ENCODE data around the gene AP3S1. TPM values are rescaled to one million over a fixed set of nuclear protein-coding genes. Genes with fewer than 3 reads are reported as not detected.
"Not testable (repeated sequence)": the region's sequence is repeated elsewhere in the genome, so short reads cannot be mapped to it uniquely, and the experiment has no call there.

Gene AP3S1
- total and polyA plus RNA-seq, 5 donors, result 70.9 to 82.2 (median 73.5) TPM

GRCh38 chr5:115872447-115872846 lies 30.7 kb downstream of the AP3S1 start:
- Histone ChIP-seq H3K4me1 (ENCODE audit: control insufficient read depth, insufficient read depth, low read length) (peaks cover 2% of the 10 kb centered on the region), H3K27ac (ENCODE audit: low read length) (no peak overlapping the region), H3K9me3 (ENCODE audit: control insufficient read depth, low read length) (no peaks in the 10 kb centered on the region), H3K4me3 (ENCODE audit: low read length) (no peak overlapping the region), H3K27me3 (ENCODE audit: control insufficient read depth, insufficient read depth) (no peaks in the 10 kb centered on the region)
- ATAC-seq (no peak), DNase-seq (no peak)
- intact Hi-C loops (cut with DNase I), result no loop called here
- 98% methylated on average over 2 of the region's 2 CpGs for WGBS

- ATAC-seq (no peak), DNase-seq (no peak)
- H3K27me3 ChIP-seq (ENCODE audit: control insufficient read depth, insufficient read depth), result no peaks in the 10 kb centered on the region
- H3K9me3 ChIP-seq (ENCODE audit: control insufficient read depth, low read length), result no peaks in the 10 kb centered on the region
- intact Hi-C loops (cut with DNase I), result no loop called here
- WGBS, result 90% methylated on average over 1 of the region's 1 CpG
- H3K4me1 ChIP-seq (ENCODE audit: control insufficient read depth, insufficient read depth, low read length), result peaks cover 2% of the 10 kb centered on the region
- H3K27ac ChIP-seq (ENCODE audit: low read length), result no peak overlapping the region
- no peak overlapping the region for H3K4me3 ChIP-seq (ENCODE audit: low read length)
Measured at GRCh38 chr5:115873392-115873791, 31.7 kb downstream of the AP3S1 start.

- intact Hi-C loops (cut with DNase I), result no loop called here
- H3K27ac ChIP-seq (ENCODE audit: low read length), result no peak overlapping the region
- no peak for ATAC-seq
- 66% methylated on average over 2 of the region's 2 CpGs for WGBS
- H3K4me3 ChIP-seq (ENCODE audit: low read length), result no peak overlapping the region
- no peaks in the 10 kb centered on the region for H3K9me3 ChIP-seq (ENCODE audit: control insufficient read depth, low read length)
- peaks cover 2% of the 10 kb centered on the region for H3K4me1 ChIP-seq (ENCODE audit: control insufficient read depth, insufficient read depth, low read length)
- no peak for DNase-seq
- H3K27me3 ChIP-seq (ENCODE audit: control insufficient read depth, insufficient read depth), result no peaks in the 10 kb centered on the region
Measured at GRCh38 chr5:115875447-115875846, 33.7 kb downstream of the AP3S1 start.

- DNase-seq; H3K4me3 ChIP-seq (ENCODE audit: low read length); intact Hi-C loops (cut with DNase I); ATAC-seq; H3K9me3 ChIP-seq (ENCODE audit: control insufficient read depth, low read length); H3K27ac ChIP-seq (ENCODE audit: low read length); H3K4me1 ChIP-seq (ENCODE audit: control insufficient read depth, insufficient read depth, low read length); H3K27me3 ChIP-seq (ENCODE audit: control insufficient read depth, insufficient read depth): not testable (repeated sequence)
- 98% methylated on average over 5 of the region's 5 CpGs for WGBS
Measured at GRCh38 chr5:115877342-115877741, 35.6 kb downstream of the AP3S1 start.

GRCh38 chr5:115882434-115882833 lies 40.7 kb downstream of the AP3S1 start:
- H3K27me3 ChIP-seq (ENCODE audit: control insufficient read depth, insufficient read depth); H3K9me3 ChIP-seq (ENCODE audit: control insufficient read depth, low read length); H3K27ac ChIP-seq (ENCODE audit: low read length); H3K4me1 ChIP-seq (ENCODE audit: control insufficient read depth, insufficient read depth, low read length); intact Hi-C loops (cut with DNase I); H3K4me3 ChIP-seq (ENCODE audit: low read length); ATAC-seq; DNase-seq: not testable (repeated sequence)
- WGBS, result 92% methylated on average over 8 of the region's 8 CpGs

GRCh38 chr5:115884704-115885103 lies 43.0 kb downstream of the AP3S1 start:
- H3K4me1 ChIP-seq (ENCODE audit: control insufficient read depth, insufficient read depth, low read length), result no peaks in the 10 kb centered on the region
- intact Hi-C loops (cut with DNase I), result no loop called here
- H3K27me3 ChIP-seq (ENCODE audit: control insufficient read depth, insufficient read depth), result no peaks in the 10 kb centered on the region
- whole genome bisulfite sequencing, result 94% methylated on average over 1 of the region's 1 CpG
- H3K27ac ChIP-seq (ENCODE audit: low read length), result no peak overlapping the region
- ATAC-seq (no peak), DNase-seq (no peak)
- no peaks in the 10 kb centered on the region for H3K9me3 ChIP-seq (ENCODE audit: control insufficient read depth, low read length)
- no peak overlapping the region for H3K4me3 ChIP-seq (ENCODE audit: low read length)

GRCh38 chr5:115885208-115885607 lies 43.5 kb downstream of the AP3S1 start:
- ATAC-seq; H3K27me3 ChIP-seq (ENCODE audit: control insufficient read depth, insufficient read depth); H3K27ac ChIP-seq (ENCODE audit: low read length); intact Hi-C loops (cut with DNase I); H3K4me3 ChIP-seq (ENCODE audit: low read length); DNase-seq; H3K9me3 ChIP-seq (ENCODE audit: control insufficient read depth, low read length); H3K4me1 ChIP-seq (ENCODE audit: control insufficient read depth, insufficient read depth, low read length): not testable (repeated sequence)
- WGBS, result 66% methylated on average over 3 of the region's 3 CpGs

- Histone ChIP-seq H3K4me3 (ENCODE audit: low read length) (no peak overlapping the region), H3K27ac (ENCODE audit: low read length) (no peak overlapping the region), H3K27me3 (ENCODE audit: control insufficient read depth, insufficient read depth) (no peaks in the 10 kb centered on the region), H3K9me3 (ENCODE audit: control insufficient read depth, low read length) (no peaks in the 10 kb centered on the region), H3K4me1 (ENCODE audit: control insufficient read depth, insufficient read depth, low read length) (no peaks in the 10 kb centered on the region)
- 57% methylated on average over 1 of the region's 1 CpG for WGBS
- no peak for ATAC-seq
- DNase-seq, result no peak
- intact Hi-C loops (cut with DNase I), result no loop called here
Measured at GRCh38 chr5:115888027-115888426, 46.3 kb downstream of the AP3S1 start.

- Histone ChIP-seq H3K27me3 (ENCODE audit: control insufficient read depth, insufficient read depth) (no peaks in the 10 kb centered on the region), H3K4me3 (ENCODE audit: low read length) (no peak overlapping the region), H3K4me1 (ENCODE audit: control insufficient read depth, insufficient read depth, low read length) (no peaks in the 10 kb centered on the region), H3K9me3 (ENCODE audit: control insufficient read depth, low read length) (no peaks in the 10 kb centered on the region), H3K27ac (ENCODE audit: low read length) (no peak overlapping the region)
- DNase-seq, result no peak
- intact Hi-C loops (cut with DNase I), result no loop called here
- WGBS, result 89% methylated on average over 1 of the region's 1 CpG
- no peak for ATAC-seq
Measured at GRCh38 chr5:115892021-115892420, 50.3 kb downstream of the AP3S1 start.

GRCh38 chr5:115894342-115894741 lies 52.6 kb downstream of the AP3S1 start:
- Histone ChIP-seq H3K27ac (ENCODE audit: low read length) (no peak overlapping the region), H3K27me3 (ENCODE audit: control insufficient read depth, insufficient read depth) (no peaks in the 10 kb centered on the region), H3K4me1 (ENCODE audit: control insufficient read depth, insufficient read depth, low read length) (no peaks in the 10 kb centered on the region), H3K4me3 (ENCODE audit: low read length) (no peak overlapping the region), H3K9me3 (ENCODE audit: control insufficient read depth, low read length) (no peaks in the 10 kb centered on the region)
- DNase-seq, result no peak
- intact Hi-C loops (cut with DNase I), result no loop called here
- no peak for ATAC-seq
- 95% methylated on average over 3 of the region's 3 CpGs for WGBS

GRCh38 chr5:115895821-115896220 lies 54.1 kb downstream of the AP3S1 start:
- H3K9me3 ChIP-seq (ENCODE audit: control insufficient read depth, low read length), result no peaks in the 10 kb centered on the region
- no peak for ATAC-seq
- H3K4me3 ChIP-seq (ENCODE audit: low read length), result no peak overlapping the region
- 93% methylated on average over 3 of the region's 3 CpGs for WGBS
- intact Hi-C loops (cut with DNase I), result no loop called here
- H3K27ac ChIP-seq (ENCODE audit: low read length), result no peak overlapping the region
- H3K4me1 ChIP-seq (ENCODE audit: control insufficient read depth, insufficient read depth, low read length), result no peaks in the 10 kb centered on the region
- no peak for DNase-seq
- H3K27me3 ChIP-seq (ENCODE audit: control insufficient read depth, insufficient read depth), result no peaks in the 10 kb centered on the region

GRCh38 chr5:115898656-115899055 lies 56.9 kb downstream of the AP3S1 start:
- intact Hi-C loops (cut with DNase I), result no loop called here
- no peak for ATAC-seq
- WGBS, result 91% methylated on average over 1 of the region's 1 CpG

More at GRCh38 chr5:115898656-115899055, 56.9 kb downstream of the AP3S1 start:
- no peak overlapping the region for H3K4me3 ChIP-seq (ENCODE audit: low read length)
- H3K27ac ChIP-seq (ENCODE audit: low read length), result no peak overlapping the region
- H3K27me3 ChIP-seq (ENCODE audit: control insufficient read depth, insufficient read depth), result no peaks in the 10 kb centered on the region
- no peaks in the 10 kb centered on the region for H3K9me3 ChIP-seq (ENCODE audit: control insufficient read depth, low read length)
- no peak for DNase-seq
- no peaks in the 10 kb centered on the region for H3K4me1 ChIP-seq (ENCODE audit: control insufficient read depth, insufficient read depth, low read length)

Measured in right cardiac atrium (tissue), 5 donors.